Neural progenitor cell (in vitro differentiated cells): ENCODE results near the gene PLXNC1. TPM values are rescaled to one million over a fixed set of nuclear protein-coding genes. Genes with fewer than 3 reads are reported as not detected.

Experiments used
- DNase-seq: peaks from one replicate; pipeline ENCODE4 v3.0.0-alpha.2; 2016; ENCODE audit warnings: low spot score
- H2AFZ ChIP-seq: fragments of 200-600 bp; sonication (generic); replicated peaks from 2 replicates; pipeline ENCODE4 v1.6.1; 2016; ENCODE audit warnings: antibody characterized with exemption
- H3F3A ChIP-seq: fragments of 200-600 bp; sonication (generic); 2 replicates; pipeline ENCODE4 v1.6.1; 2016; ENCODE audit warnings: antibody characterized with exemption, low read depth
- H3K27ac ChIP-seq: fragments of 200-600 bp; sonication (generic); 2 replicates; pipeline ENCODE4 v1.5.1; 2016; ENCODE audit warnings: mild to moderate bottlenecking
- H3K27me3 ChIP-seq: fragments of 200-600 bp; sonication (generic); 2 replicates; pipeline ENCODE4 v1.6.1; 2016; ENCODE audit warnings: mild to moderate bottlenecking, moderate library complexity
- H3K36me3 ChIP-seq: fragments of 200-600 bp; sonication (generic); 2 replicates; pipeline ENCODE4 v1.5.1; 2016
- H3K4me1 ChIP-seq: fragments of 200-600 bp; sonication (generic); 2 replicates; pipeline ENCODE4 v1.6.1; 2016; ENCODE audit warnings: mixed run types
- H3K4me2 ChIP-seq: fragments of 200-600 bp; sonication (generic); 2 replicates; pipeline ENCODE4 v1.6.1; 2016
- H3K4me3 ChIP-seq: fragments of 200-600 bp; sonication (generic); 2 replicates; pipeline ENCODE4 v1.5.1; 2016
- H3K79me2 ChIP-seq: fragments of 200-600 bp; sonication (generic); 2 replicates; pipeline ENCODE4 v1.6.1; 2016; ENCODE audit warnings: low read depth
- H3K9ac ChIP-seq: fragments of 200-600 bp; sonication (generic); 2 replicates; pipeline ENCODE4 v1.6.1; 2016
- H3K9me3 ChIP-seq: fragments of 200-600 bp; sonication (generic); 2 replicates; pipeline ENCODE4 v1.5.1; 2016; ENCODE audit warnings: low read depth
- H4K20me1 ChIP-seq: fragments of 200-600 bp; sonication (generic); 2 replicates; pipeline ENCODE4 v1.6.1; 2016; ENCODE audit warnings: low read depth
- H3K27ac Mint-ChIP-seq: 3 replicates; pipeline ENCODE4 v1.8.0; 2021; ENCODE audit warnings: mixed read lengths
- H3K27me3 Mint-ChIP-seq: 2 replicates; pipeline ENCODE4 v1.8.0; 2022; ENCODE audit warnings: low read depth, mild to moderate bottlenecking, inconsistent platforms, moderate library complexity, mixed read lengths; ENCODE audit not compliant: insufficient read depth
- H3K36me3 Mint-ChIP-seq: 3 replicates; pipeline ENCODE4 v1.8.0; 2021; ENCODE audit warnings: mixed read lengths
- H3K4me1 Mint-ChIP-seq: 3 replicates; pipeline ENCODE4 v1.8.0; 2021; ENCODE audit warnings: mixed read lengths
- H3K4me3 Mint-ChIP-seq: 3 replicates; pipeline ENCODE4 v1.8.0; 2021; ENCODE audit warnings: mild to moderate bottlenecking, moderate library complexity, mixed read lengths
- H3K9me3 Mint-ChIP-seq: 3 replicates; pipeline ENCODE4 v1.8.0; 2020; ENCODE audit warnings: mixed read lengths
- EZH2 ChIP-seq: fragments of 200-600 bp; sonication (generic); IDR thresholded peaks from 2 replicates; pipeline ENCODE4 v1.6.1; 2017; ENCODE audit warnings: antibody characterized with exemption, mild to moderate bottlenecking, moderate library complexity
- EZH2phosphoT487 ChIP-seq: fragments of 200-600 bp; sonication (generic); IDR thresholded peaks from 2 replicates; pipeline ENCODE4 v1.6.1; 2017; ENCODE audit warnings: antibody characterized with exemption
- total RNA-seq: library from RNA; depleted of rRNA; stranded (reverse); fragments of >200 nt; gene quantifications from 2 replicates; pipeline ENCODE4 v1.2.3, GENCODE V29; 2015; ENCODE audit warnings: low replicate concordance
- TF ChIP-seq, protein P1 (sequence below): fragments of 200-600 bp; sonication (generic); IDR thresholded peaks from 2 replicates; pipeline ENCODE4 v1.5.1; 2017; ENCODE audit warnings: antibody characterized with exemption, mild to moderate bottlenecking

PLXNC1 gene
- total RNA-seq, 1 donor from 2014 or later = 16.7 TPM

DNA sequence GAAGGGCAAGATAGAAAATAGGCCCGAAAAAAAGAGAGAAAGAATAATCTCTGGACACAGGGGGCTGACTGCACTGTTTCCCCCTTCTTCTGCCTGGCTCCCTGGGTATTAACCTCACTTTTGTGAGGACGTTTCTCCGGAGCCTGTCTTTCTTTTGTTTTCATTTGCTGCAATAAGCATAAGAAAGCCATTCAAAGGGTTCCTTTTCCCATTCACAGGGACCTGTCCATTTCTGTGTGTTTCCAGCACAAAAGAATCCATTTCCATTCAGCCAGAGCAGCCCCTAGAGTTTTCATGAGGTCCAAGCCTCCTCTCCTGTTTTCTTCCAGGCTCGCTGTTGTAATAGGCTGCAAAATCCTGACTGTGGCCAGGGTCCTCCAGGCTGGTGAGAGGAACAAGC lies 16.8 kb downstream of the PLXNC1 start:
- Histone ChIP-seq H3K79me2 (no peaks in the 10 kb centered on the region), H3F3A (peaks cover 23% of the 10 kb centered on the region), H3K9me3 (no peaks in the 10 kb centered on the region), H4K20me1 (no peaks in the 10 kb centered on the region), H2AFZ (peak overlapping the region; percentile 35), H3K4me1 (peaks cover 34% of the 10 kb centered on the region), H3K9ac (no peak overlapping the region), H3K4me2 (peak overlapping the region; percentile 63), H3K36me3 (no peaks in the 10 kb centered on the region), H3K27ac (peak overlapping the region; percentile 70), H3K27me3 (peaks cover 36% of the 10 kb centered on the region), H3K4me3 (peak overlapping the region; percentile 10)
- peak overlapping the region; percentile 62 for H3K4me3 Mint-ChIP-seq
- peak; percentile 68 for DNase-seq
- no peaks in the 10 kb centered on the region for H3K9me3 Mint-ChIP-seq
- peaks cover 49% of the 10 kb centered on the region for H3K4me1 Mint-ChIP-seq
- TF ChIP-seq EZH2 (no peak), EZH2phosphoT487 (no peak)
- TF ChIP-seq, protein P1, sequence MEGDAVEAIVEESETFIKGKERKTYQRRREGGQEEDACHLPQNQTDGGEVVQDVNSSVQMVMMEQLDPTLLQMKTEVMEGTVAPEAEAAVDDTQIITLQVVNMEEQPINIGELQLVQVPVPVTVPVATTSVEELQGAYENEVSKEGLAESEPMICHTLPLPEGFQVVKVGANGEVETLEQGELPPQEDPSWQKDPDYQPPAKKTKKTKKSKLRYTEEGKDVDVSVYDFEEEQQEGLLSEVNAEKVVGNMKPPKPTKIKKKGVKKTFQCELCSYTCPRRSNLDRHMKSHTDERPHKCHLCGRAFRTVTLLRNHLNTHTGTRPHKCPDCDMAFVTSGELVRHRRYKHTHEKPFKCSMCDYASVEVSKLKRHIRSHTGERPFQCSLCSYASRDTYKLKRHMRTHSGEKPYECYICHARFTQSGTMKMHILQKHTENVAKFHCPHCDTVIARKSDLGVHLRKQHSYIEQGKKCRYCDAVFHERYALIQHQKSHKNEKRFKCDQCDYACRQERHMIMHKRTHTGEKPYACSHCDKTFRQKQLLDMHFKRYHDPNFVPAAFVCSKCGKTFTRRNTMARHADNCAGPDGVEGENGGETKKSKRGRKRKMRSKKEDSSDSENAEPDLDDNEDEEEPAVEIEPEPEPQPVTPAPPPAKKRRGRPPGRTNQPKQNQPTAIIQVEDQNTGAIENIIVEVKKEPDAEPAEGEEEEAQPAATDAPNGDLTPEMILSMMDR = no peak
- peaks cover 11% of the 10 kb centered on the region for H3K36me3 Mint-ChIP-seq
- H3K27me3 Mint-ChIP-seq = peaks cover 2% of the 10 kb centered on the region
- H3K27ac Mint-ChIP-seq = peak overlapping the region; percentile 94

DNA sequence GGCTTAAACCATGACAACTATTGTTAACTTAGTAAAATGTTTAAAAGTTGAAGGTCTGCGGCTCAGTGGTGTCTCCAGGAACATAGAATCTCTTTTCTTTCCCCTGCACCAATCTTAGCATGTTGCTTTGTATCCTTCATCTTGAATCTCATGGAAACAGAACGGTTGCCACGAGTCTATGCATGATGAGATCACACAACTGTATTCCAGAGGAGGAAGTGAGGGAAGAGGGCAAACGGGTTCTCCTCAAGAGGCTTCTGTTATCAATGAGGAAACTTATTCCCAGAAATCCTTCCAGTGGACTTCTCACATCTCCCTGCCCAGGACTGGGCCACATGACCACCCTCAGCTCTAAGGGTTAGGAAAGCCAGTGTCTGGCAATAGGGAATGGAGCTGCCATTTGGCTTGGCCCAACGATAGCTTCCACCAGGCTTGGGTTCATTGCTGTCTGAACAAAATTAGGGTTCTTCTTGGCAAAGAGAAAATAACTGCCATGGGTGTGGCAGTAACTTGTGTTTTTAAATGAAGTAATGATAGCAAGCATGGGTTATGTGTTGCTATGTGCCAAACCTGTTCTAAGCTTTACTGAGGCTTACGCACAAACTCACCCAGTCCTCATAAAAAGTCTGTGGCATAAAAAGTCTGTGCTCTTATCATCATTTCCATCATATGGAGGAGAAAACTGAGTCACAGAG lies 17.4 kb downstream of the PLXNC1 start:
- peaks cover 52% of the 10 kb centered on the region for H3K4me1 Mint-ChIP-seq
- TF ChIP-seq EZH2 (no peak), EZH2phosphoT487 (no peak)
- TF ChIP-seq, protein P1 = no peak
- Histone ChIP-seq H3K79me2 (no peaks in the 10 kb centered on the region), H3F3A (peaks cover 23% of the 10 kb centered on the region), H3K4me2 (peak overlapping the region; percentile 63), H3K36me3 (no peaks in the 10 kb centered on the region), H2AFZ (peak overlapping the region; percentile 35), H3K4me3 (peak overlapping the region; percentile 10), H4K20me1 (no peaks in the 10 kb centered on the region), H3K27me3 (peaks cover 43% of the 10 kb centered on the region), H3K27ac (peak overlapping the region; percentile 64), H3K9ac (no peak overlapping the region), H3K4me1 (peaks cover 35% of the 10 kb centered on the region), H3K9me3 (no peaks in the 10 kb centered on the region)
- H3K27me3 Mint-ChIP-seq = peaks cover 2% of the 10 kb centered on the region
- H3K9me3 Mint-ChIP-seq = no peaks in the 10 kb centered on the region
- peak overlapping the region; percentile 62 for H3K4me3 Mint-ChIP-seq
- H3K36me3 Mint-ChIP-seq = peaks cover 14% of the 10 kb centered on the region
- no peak for DNase-seq
- H3K27ac Mint-ChIP-seq = peak overlapping the region; percentile 94

DNA sequence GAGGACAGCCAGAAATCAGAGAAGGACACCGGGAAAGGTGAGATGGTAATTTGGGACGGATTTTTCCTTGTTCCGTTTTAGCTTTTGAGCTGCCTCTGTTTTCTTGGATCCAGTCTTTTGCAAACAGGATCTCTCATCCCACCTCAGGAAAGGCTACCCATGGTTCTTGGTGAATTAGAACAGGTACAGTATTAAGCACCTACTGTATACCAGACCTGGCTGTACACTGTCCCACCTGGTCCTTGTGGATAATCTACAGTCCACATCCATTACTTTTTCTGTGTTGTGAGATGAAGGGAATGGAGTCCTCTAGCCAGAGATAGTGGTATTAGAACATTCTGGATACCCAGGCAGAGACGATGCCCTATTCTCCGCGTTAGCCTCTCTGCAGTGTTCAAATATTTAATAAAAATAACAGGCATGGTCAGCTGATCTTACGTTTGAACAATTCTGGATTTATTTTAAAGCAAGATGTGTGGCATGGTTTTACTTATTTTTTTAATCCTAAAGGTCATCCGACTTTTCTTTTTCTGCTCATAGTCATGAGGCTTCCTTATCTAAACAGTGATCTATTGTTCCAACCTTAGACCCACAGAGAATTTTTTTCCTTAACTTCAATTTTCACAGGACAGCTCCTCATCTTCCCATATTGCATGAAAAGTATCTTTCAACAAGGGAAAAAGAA lies 18.8 kb downstream of the PLXNC1 start:
- TF ChIP-seq, protein P1 = no peak
- TF ChIP-seq EZH2phosphoT487 (no peak), EZH2 (no peak)
- no peak overlapping the region for H3K4me3 ChIP-seq
- H3K36me3 Mint-ChIP-seq = peaks cover 16% of the 10 kb centered on the region
- H3K9ac ChIP-seq = no peak overlapping the region
- no peaks in the 10 kb centered on the region for H3K79me2 ChIP-seq
- no peak overlapping the region for H2AFZ ChIP-seq
- no peak overlapping the region for H3K27ac Mint-ChIP-seq
- H3F3A ChIP-seq = peaks cover 36% of the 10 kb centered on the region
- H3K4me1 Mint-ChIP-seq = peaks cover 60% of the 10 kb centered on the region
- H3K27me3 ChIP-seq = peaks cover 44% of the 10 kb centered on the region
- H4K20me1 ChIP-seq = no peaks in the 10 kb centered on the region
- no peaks in the 10 kb centered on the region for H3K9me3 Mint-ChIP-seq
- no peak for DNase-seq
- H3K4me2 ChIP-seq = no peak overlapping the region
- H3K27me3 Mint-ChIP-seq = peaks cover 2% of the 10 kb centered on the region
- H3K4me3 Mint-ChIP-seq = no peak overlapping the region
- no peak overlapping the region for H3K27ac ChIP-seq
- H3K4me1 ChIP-seq = peaks cover 48% of the 10 kb centered on the region
- H3K9me3 ChIP-seq = no peaks in the 10 kb centered on the region
- H3K36me3 ChIP-seq = no peaks in the 10 kb centered on the region
